Neural crest cell (in vitro differentiated cells): Measurements from ENCODE around the gene RASGRP2. TPM values are rescaled to one million over a fixed set of nuclear protein-coding genes. Genes with fewer than 3 reads are reported as not detected.

Experiments
- DNase-seq: peaks from one replicate; pipeline ENCODE4 v3.0.0; 2021; ENCODE audit warnings: low read depth, mixed read lengths, low spot score
- H3K27ac Mint-ChIP-seq: one replicate; pipeline ENCODE4 v1.8.0; 2021; ENCODE audit warnings: mild to moderate bottlenecking, mixed read lengths; ENCODE audit not compliant: unreplicated experiment
- H3K27me3 Mint-ChIP-seq: 2 replicates; pipeline ENCODE4 v1.8.0; 2021; ENCODE audit warnings: low read depth, mild to moderate bottlenecking, mixed read lengths
- H3K36me3 Mint-ChIP-seq: 2 replicates; pipeline ENCODE4 v1.8.0; 2021; ENCODE audit warnings: low read depth, mild to moderate bottlenecking, mixed read lengths
- H3K4me1 Mint-ChIP-seq: 2 replicates; pipeline ENCODE4 v1.8.0; 2021; ENCODE audit warnings: mixed read lengths
- H3K4me3 Mint-ChIP-seq: one replicate; pipeline ENCODE4 v1.8.0; 2021; ENCODE audit warnings: mild to moderate bottlenecking, mixed read lengths
- H3K9me3 Mint-ChIP-seq: 2 replicates; pipeline ENCODE4 v1.8.0; 2021; ENCODE audit warnings: mixed read lengths
- CTCF ChIP-seq: fragments of 200-600 bp; sonication (generic); conservative IDR thresholded peaks from 2 replicates; pipeline ENCODE4 v1.5.0; 2021; ENCODE audit warnings: antibody characterized with exemption, mild to moderate bottlenecking
- total RNA-seq: library from RNA; stranded (reverse); gene quantifications from 2 replicates; pipeline ENCODE4 v1.2.1, GENCODE V29; 2021

RASGRP2 gene
- total RNA-seq, 1 donor from 2014 or later = 0.93 TPM

GRCh38 chr11:64750361-64751054 is 6.6 kb upstream of the RASGRP2 start:
- no peak for DNase-seq
- H3K4me1 Mint-ChIP-seq = peaks cover 5% of the 10 kb centered on the region
- H3K9me3 Mint-ChIP-seq = no peaks in the 10 kb centered on the region
- H3K27me3 Mint-ChIP-seq = peaks cover 16% of the 10 kb centered on the region
- H3K27ac Mint-ChIP-seq = no peak overlapping the region
- no peak for TF ChIP-seq CTCF
- no peaks in the 10 kb centered on the region for H3K36me3 Mint-ChIP-seq
- peak overlapping the region; percentile 37 for H3K4me3 Mint-ChIP-seq

- no peak for TF ChIP-seq CTCF
- Mint-ChIP-seq H3K4me1 (peaks cover 16% of the 10 kb centered on the region), H3K27me3 (peaks cover 31% of the 10 kb centered on the region), H3K36me3 (no peaks in the 10 kb centered on the region), H3K27ac (no peak overlapping the region), H3K9me3 (no peaks in the 10 kb centered on the region), H3K4me3 (peak overlapping the region; percentile 64)
- DNase-seq = no peak
These were observed 4.2 kb upstream of the RASGRP2 start for GRCh38 chr11:64747961-64748665.

GRCh38 chr11:64746486-64746885 is 2.5 kb upstream of the RASGRP2 start:
- no peak overlapping the region for H3K27ac Mint-ChIP-seq
- DNase-seq = no peak
- no peak overlapping the region for H3K4me3 Mint-ChIP-seq
- no peak for TF ChIP-seq CTCF
- H3K9me3 Mint-ChIP-seq = no peaks in the 10 kb centered on the region
- peaks cover 42% of the 10 kb centered on the region for H3K27me3 Mint-ChIP-seq
- H3K36me3 Mint-ChIP-seq = no peaks in the 10 kb centered on the region
- H3K4me1 Mint-ChIP-seq = peaks cover 16% of the 10 kb centered on the region

- Mint-ChIP-seq H3K27ac (no peak overlapping the region), H3K4me1 (peaks cover 16% of the 10 kb centered on the region), H3K9me3 (no peaks in the 10 kb centered on the region), H3K27me3 (peaks cover 50% of the 10 kb centered on the region), H3K4me3 (peak overlapping the region; percentile 75), H3K36me3 (no peaks in the 10 kb centered on the region)
- peak; percentile 47 for DNase-seq
- no peak for TF ChIP-seq CTCF
These were observed 1.8 kb upstream of the RASGRP2 start for GRCh38 chr11:64745521-64746328.

GRCh38 chr11:64745189-64745520 is 1.2 kb upstream of the RASGRP2 start:
- H3K36me3 Mint-ChIP-seq = no peaks in the 10 kb centered on the region
- peaks cover 16% of the 10 kb centered on the region for H3K4me1 Mint-ChIP-seq
- H3K4me3 Mint-ChIP-seq = peak overlapping the region; percentile 75
- TF ChIP-seq CTCF = no peak
- H3K27ac Mint-ChIP-seq = no peak overlapping the region
- H3K27me3 Mint-ChIP-seq = peaks cover 55% of the 10 kb centered on the region
- no peaks in the 10 kb centered on the region for H3K9me3 Mint-ChIP-seq
- no peak for DNase-seq
